Activated CD4-positive, alpha-beta T cell treated with anti-CD3 and anti-CD28 coated beads for 36 hours (primary cell): ENCODE measurements around the gene COL12A1. TPM values are rescaled to one million over a fixed set of nuclear protein-coding genes. Genes with fewer than 3 reads are reported as not detected.
A peak's percentile ranks its signal among the peaks of the same experiment; 100 is the strongest.
"Not testable (repeated sequence)": the region's sequence is repeated elsewhere in the genome, so short reads cannot be mapped to it uniquely, and the experiment has no call there.

Experiments
- ATAC-seq: fragments of 200-7000 bp; cut with Tn5 transposase; one replicate; pipeline ENCODE4 v1.10.0; 2021; ENCODE audit warnings: mild to moderate bottlenecking, moderate library complexity
- CTCF ChIA-PET: fragments of 350-600 bp; sonication (Branson Sonifier 250); formaldehyde crosslinking; loops from one replicate; lab custom pipeline; 2021; ENCODE audit warnings: antibody characterized with exemption; lab: Charles Lee
- POLR2A ChIA-PET: fragments of 350-600 bp; sonication (Branson Sonifier 250); formaldehyde crosslinking; loops from one replicate; lab custom pipeline; 2021; ENCODE audit warnings: antibody characterized with exemption, inconsistent platforms; lab: Charles Lee
- DNase-seq: peaks from one replicate; pipeline ENCODE4 v3.0.0-alpha.2; 2020
- H3K27ac Mint-ChIP-seq: one replicate; pipeline ENCODE4 v1.8.0; 2021; ENCODE audit warnings: mixed read lengths
- H3K27me3 Mint-ChIP-seq: one replicate; pipeline ENCODE4 v1.8.0; 2021; ENCODE audit warnings: mixed read lengths
- H3K36me3 Mint-ChIP-seq: one replicate; pipeline ENCODE4 v1.8.0; 2021; ENCODE audit warnings: low read depth, mixed read lengths
- H3K4me1 Mint-ChIP-seq: one replicate; pipeline ENCODE4 v1.8.0; 2021; ENCODE audit warnings: mixed read lengths
- H3K4me3 Mint-ChIP-seq: one replicate; pipeline ENCODE4 v1.8.0; 2021; ENCODE audit warnings: mild to moderate bottlenecking, moderate library complexity, mixed read lengths
- H3K9me3 Mint-ChIP-seq: one replicate; pipeline ENCODE4 v1.8.0; 2021; ENCODE audit warnings: low read depth, mixed read lengths
- intact Hi-C, 2 experiments: fragments of 100-400 bp; cut with DNase I in 1 of 2; cut with micrococcal nuclease in 1 of 2; formaldehyde crosslinking; loops; one replicate each; pipeline versions ENCODE4 v1.14.2 to v1.15.1; 2022 to 2024; cut with DNase I, micrococcal nuclease
- total RNA-seq, 2 experiments: library from RNA; stranded (reverse); gene quantifications; one replicate each; pipeline ENCODE4 v1.2.3, GENCODE V29; 2021

The COL12A1 gene
- total RNA-seq, 2 experiments from 2014 or later, result 0.02 TPM

GRCh38 chr6:75202676-75203131, 3.1 kb downstream of the COL12A1 start:
- CTCF ChIA-PET, result interaction anchor here (0.6 to 2.0 kb wide), 5 partner anchors 8 to 1109 kb away, joined by 3 to 7 read pairs (median 4); no protein-coding TSS in a partner anchor
- Mint-ChIP-seq H3K36me3 (no peaks in the 10 kb centered on the region), H3K4me1 (peaks cover 43% of the 10 kb centered on the region), H3K27me3 (peaks cover 67% of the 10 kb centered on the region), H3K9me3 (no peaks in the 10 kb centered on the region), H3K27ac (no peak overlapping the region), H3K4me3 (no peak overlapping the region)
- ATAC-seq, result no peak
- intact Hi-C loops, result loop anchor here in 1 of 2 experiments (10.0 kb wide), 3 partner anchors 628 to 1528 kb away; no protein-coding TSS in a partner anchor
- POLR2A ChIA-PET, result no interaction called here
- DNase-seq, result no peak

GRCh38 chr6:75201901-75202672, 3.8 kb downstream of the COL12A1 start:
- ChIA-PET CTCF (interaction anchor here (0.6 to 1.8 kb wide), 5 partner anchors 9 to 1911 kb away, joined by 3 to 7 read pairs (median 3); no protein-coding TSS in a partner anchor), POLR2A (no interaction called here)
- no peak overlapping the region for H3K27ac Mint-ChIP-seq
- no peak for ATAC-seq
- peaks cover 61% of the 10 kb centered on the region for H3K27me3 Mint-ChIP-seq
- no peaks in the 10 kb centered on the region for H3K36me3 Mint-ChIP-seq
- intact Hi-C loops, result loop anchor here in 1 of 2 experiments (10.0 kb wide), 3 partner anchors 627 to 1527 kb away; no protein-coding TSS in a partner anchor
- H3K4me3 Mint-ChIP-seq, result no peak overlapping the region
- DNase-seq, result peak; percentile 28
- peaks cover 37% of the 10 kb centered on the region for H3K4me1 Mint-ChIP-seq
- H3K9me3 Mint-ChIP-seq, result no peaks in the 10 kb centered on the region

- Mint-ChIP-seq H3K27ac (no peak overlapping the region), H3K9me3 (no peaks in the 10 kb centered on the region), H3K27me3 (peaks cover 52% of the 10 kb centered on the region), H3K36me3 (no peaks in the 10 kb centered on the region), H3K4me3 (no peak overlapping the region), H3K4me1 (peaks cover 28% of the 10 kb centered on the region)
- intact Hi-C loops, result loop anchor here in 1 of 2 experiments (10.0 kb wide), 3 partner anchors 626 to 1526 kb away; no protein-coding TSS in a partner anchor
- ATAC-seq (no peak), DNase-seq (no peak)
- ChIA-PET POLR2A (no interaction called here), CTCF (interaction anchor here (0.6 to 0.7 kb wide), 2 partner anchors 80 to 1346 kb away, joined by 3 to 4 read pairs; no protein-coding TSS in a partner anchor)
Observed at GRCh38 chr6:75201021-75201420, 4.8 kb downstream of the COL12A1 start.

- Mint-ChIP-seq H3K4me3 (no peak overlapping the region), H3K27me3 (peaks cover 43% of the 10 kb centered on the region), H3K9me3 (no peaks in the 10 kb centered on the region), H3K4me1 (peaks cover 17% of the 10 kb centered on the region), H3K27ac (no peak overlapping the region), H3K36me3 (no peaks in the 10 kb centered on the region)
- ChIA-PET CTCF (interaction anchor here (0.7 to 1.0 kb wide), 3 partner anchors 10 to 138 kb away, joined by 3 to 4 read pairs (median 3); no protein-coding TSS in a partner anchor), POLR2A (no interaction called here)
- intact Hi-C loops, result loop anchor here in 1 of 2 experiments (10.0 kb wide), 3 partner anchors 625 to 1525 kb away; no protein-coding TSS in a partner anchor
- DNase-seq, result no peak
- no peak for ATAC-seq
Observed at GRCh38 chr6:75199889-75200288, 6.0 kb downstream of the COL12A1 start.

- ATAC-seq (no peak), DNase-seq (no peak)
- ChIA-PET POLR2A (no interaction called here), CTCF (interaction anchor here (1.5 to 2.0 kb wide), 3 partner anchors 8 to 14 kb away, joined by 4 to 7 read pairs (median 4); no protein-coding TSS in a partner anchor)
- H3K4me3 Mint-ChIP-seq, result no peak overlapping the region
- H3K4me1 Mint-ChIP-seq, result no peaks in the 10 kb centered on the region
- no peaks in the 10 kb centered on the region for H3K36me3 Mint-ChIP-seq
- H3K27ac Mint-ChIP-seq, result no peak overlapping the region
- H3K9me3 Mint-ChIP-seq, result no peaks in the 10 kb centered on the region
- intact Hi-C loops, result no loop called here
- H3K27me3 Mint-ChIP-seq, result peaks cover 9% of the 10 kb centered on the region
Observed at GRCh38 chr6:75196081-75196687, 9.7 kb downstream of the COL12A1 start.

- Mint-ChIP-seq H3K36me3 (no peaks in the 10 kb centered on the region), H3K4me1 (no peaks in the 10 kb centered on the region), H3K27ac (no peak overlapping the region), H3K9me3 (peaks cover 2% of the 10 kb centered on the region), H3K27me3 (peaks cover 26% of the 10 kb centered on the region), H3K4me3 (no peak overlapping the region)
- DNase-seq (no peak), ATAC-seq (no peak)
- ChIA-PET CTCF (no interaction called here), POLR2A (no interaction called here)
- intact Hi-C loops, result no loop called here
Observed at GRCh38 chr6:75188221-75188925, 17.5 kb downstream of the COL12A1 start.

- H3K36me3 Mint-ChIP-seq, POLR2A ChIA-PET, ATAC-seq, intact Hi-C loops, H3K4me1 Mint-ChIP-seq, DNase-seq, H3K9me3 Mint-ChIP-seq, H3K4me3 Mint-ChIP-seq, H3K27ac Mint-ChIP-seq, CTCF ChIA-PET: not testable (repeated sequence)
- peaks cover 35% of the 10 kb centered on the region for H3K27me3 Mint-ChIP-seq
Observed at GRCh38 chr6:75186581-75186980, 19.3 kb downstream of the COL12A1 start.

GRCh38 chr6:75183099-75183541, 22.7 kb downstream of the COL12A1 start:
- peaks cover 2% of the 10 kb centered on the region for H3K9me3 Mint-ChIP-seq
- H3K27me3 Mint-ChIP-seq, result peaks cover 36% of the 10 kb centered on the region
- no peak for DNase-seq
- H3K4me3 Mint-ChIP-seq, result no peak overlapping the region
- no peaks in the 10 kb centered on the region for H3K36me3 Mint-ChIP-seq
- no peaks in the 10 kb centered on the region for H3K4me1 Mint-ChIP-seq
- no peak for ATAC-seq
- ChIA-PET POLR2A (no interaction called here), CTCF (interaction anchor here (1.0 kb wide), 1 partner anchor 26 kb away, joined by 3 read pairs; no protein-coding TSS in a partner anchor)
- intact Hi-C loops, result no loop called here
- no peak overlapping the region for H3K27ac Mint-ChIP-seq

- H3K27ac Mint-ChIP-seq, result no peak overlapping the region
- no peak for DNase-seq
- ChIA-PET POLR2A (no interaction called here), CTCF (interaction anchor here (0.7 kb wide), 1 partner anchor 905 kb away, joined by 3 read pairs; no protein-coding TSS in a partner anchor)
- peaks cover 2% of the 10 kb centered on the region for H3K9me3 Mint-ChIP-seq
- H3K27me3 Mint-ChIP-seq, result peaks cover 40% of the 10 kb centered on the region
- no peaks in the 10 kb centered on the region for H3K36me3 Mint-ChIP-seq
- H3K4me3 Mint-ChIP-seq, result no peak overlapping the region
- H3K4me1 Mint-ChIP-seq, result no peaks in the 10 kb centered on the region
- ATAC-seq, result no peak
- intact Hi-C loops, result no loop called here
Observed at GRCh38 chr6:75180864-75181263, 25.0 kb downstream of the COL12A1 start.

GRCh38 chr6:75178757-75179156, 27.1 kb downstream of the COL12A1 start:
- H3K4me3 Mint-ChIP-seq, result no peak overlapping the region
- ChIA-PET POLR2A (no interaction called here), CTCF (interaction anchor here (1.6 kb wide), 1 partner anchor 30 kb away, joined by 5 read pairs; no protein-coding TSS in a partner anchor)
- no peaks in the 10 kb centered on the region for H3K9me3 Mint-ChIP-seq
- H3K27me3 Mint-ChIP-seq, result peaks cover 29% of the 10 kb centered on the region
- ATAC-seq (no peak), DNase-seq (no peak)
- no peak overlapping the region for H3K27ac Mint-ChIP-seq
- no peaks in the 10 kb centered on the region for H3K36me3 Mint-ChIP-seq
- no peaks in the 10 kb centered on the region for H3K4me1 Mint-ChIP-seq
- intact Hi-C loops, result no loop called here
